A204.1 (cell line): ENCODE data around the gene SH3RF2.
"Not testable (repeated sequence)": the region's sequence is repeated elsewhere in the genome, so short reads cannot be mapped to it uniquely, and the experiment has no call there.

Experiments used
- FAIRE-seq: peaks from 2 replicates; lab custom pipeline; 2012; peaks lifted over from hg19 to GRCh38; lab: Jason Lieb, UNC

The SH3RF2 gene

GRCh38 chr5:145951071-145951470 lies 14.7 kb downstream of the SH3RF2 start:
- FAIRE-seq, result no peak

- FAIRE-seq, result no peak
Observed at GRCh38 chr5:145953202-145953601, 16.8 kb downstream of the SH3RF2 start.

- not testable (repeated sequence) for FAIRE-seq
Observed at GRCh38 chr5:145954140-145954539, 17.8 kb downstream of the SH3RF2 start.

GRCh38 chr5:145957388-145957787 lies 21.0 kb downstream of the SH3RF2 start:
- FAIRE-seq, result no peak

GRCh38 chr5:145958436-145958835 lies 22.1 kb downstream of the SH3RF2 start:
- no peak for FAIRE-seq

GRCh38 chr5:145960166-145960565 lies 23.8 kb downstream of the SH3RF2 start:
- no peak for FAIRE-seq

GRCh38 chr5:145960848-145961600 lies 24.6 kb downstream of the SH3RF2 start:
- no peak for FAIRE-seq

GRCh38 chr5:145962001-145962400 lies 25.6 kb downstream of the SH3RF2 start:
- no peak for FAIRE-seq

- FAIRE-seq, result not testable (repeated sequence)
Observed at GRCh38 chr5:145964008-145964407, 27.6 kb downstream of the SH3RF2 start.

GRCh38 chr5:145965804-145966203 lies 29.4 kb downstream of the SH3RF2 start:
- FAIRE-seq, result no peak

- no peak for FAIRE-seq
Observed at GRCh38 chr5:145967296-145967695, 30.9 kb downstream of the SH3RF2 start.

- no peak for FAIRE-seq
Observed at GRCh38 chr5:145968970-145969713, 32.8 kb downstream of the SH3RF2 start.

GRCh38 chr5:145969714-145970092 lies 33.3 kb downstream of the SH3RF2 start:
- no peak for FAIRE-seq

- no peak for FAIRE-seq
Observed at GRCh38 chr5:145971108-145971507, 34.7 kb downstream of the SH3RF2 start.

- no peak for FAIRE-seq
Observed at GRCh38 chr5:145971701-145972100, 35.3 kb downstream of the SH3RF2 start.

GRCh38 chr5:145975001-145975360 lies 38.6 kb downstream of the SH3RF2 start:
- FAIRE-seq, result no peak

GRCh38 chr5:145975361-145976066 lies 39.1 kb downstream of the SH3RF2 start:
- FAIRE-seq, result no peak

GRCh38 chr5:145976431-145977155 lies 40.2 kb downstream of the SH3RF2 start:
- FAIRE-seq, result no peak

- no peak for FAIRE-seq
Observed at GRCh38 chr5:145978171-145978570, 41.8 kb downstream of the SH3RF2 start.

GRCh38 chr5:145978708-145979107 lies 42.3 kb downstream of the SH3RF2 start:
- no peak for FAIRE-seq

- FAIRE-seq, result no peak
Observed at GRCh38 chr5:145979270-145980223, 43.2 kb downstream of the SH3RF2 start.
